ENCODE measurements around the gene CFAP221.

CFAP221 gene

DNA sequence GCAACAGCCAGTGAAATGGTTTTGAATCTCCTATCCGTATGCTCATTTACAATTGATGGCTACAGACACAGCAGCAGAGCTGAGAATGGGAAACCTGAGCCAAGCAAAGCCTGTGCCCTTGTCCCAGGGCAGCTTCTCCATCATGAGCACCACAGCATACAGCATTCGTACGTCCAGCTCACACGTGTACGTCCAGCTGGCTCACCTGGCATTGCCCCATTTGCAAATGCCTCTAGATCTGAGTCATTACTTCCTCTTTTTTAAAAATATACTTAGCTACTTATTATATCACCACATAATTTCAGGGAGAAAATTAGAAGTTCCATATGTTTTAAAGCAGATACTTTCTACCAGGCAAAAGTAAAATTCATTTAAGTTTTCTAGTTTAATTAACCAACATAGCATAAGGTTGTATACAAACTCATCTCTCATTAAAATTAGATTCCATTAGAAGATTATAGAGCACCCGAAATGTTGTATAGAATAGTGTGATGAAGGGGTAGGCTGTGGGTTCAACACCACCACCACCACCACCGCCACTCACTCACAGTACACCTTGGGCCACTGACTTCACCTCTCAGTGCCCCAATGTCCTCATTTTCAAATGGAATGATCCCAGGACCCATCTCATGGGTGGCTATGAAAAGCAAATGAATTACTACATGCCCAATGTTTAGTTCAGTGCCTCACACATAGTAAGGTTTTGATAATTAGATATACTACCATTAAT lies 103.4 kb downstream of the CFAP221 start:
- no peak for DNase-seq

DNA sequence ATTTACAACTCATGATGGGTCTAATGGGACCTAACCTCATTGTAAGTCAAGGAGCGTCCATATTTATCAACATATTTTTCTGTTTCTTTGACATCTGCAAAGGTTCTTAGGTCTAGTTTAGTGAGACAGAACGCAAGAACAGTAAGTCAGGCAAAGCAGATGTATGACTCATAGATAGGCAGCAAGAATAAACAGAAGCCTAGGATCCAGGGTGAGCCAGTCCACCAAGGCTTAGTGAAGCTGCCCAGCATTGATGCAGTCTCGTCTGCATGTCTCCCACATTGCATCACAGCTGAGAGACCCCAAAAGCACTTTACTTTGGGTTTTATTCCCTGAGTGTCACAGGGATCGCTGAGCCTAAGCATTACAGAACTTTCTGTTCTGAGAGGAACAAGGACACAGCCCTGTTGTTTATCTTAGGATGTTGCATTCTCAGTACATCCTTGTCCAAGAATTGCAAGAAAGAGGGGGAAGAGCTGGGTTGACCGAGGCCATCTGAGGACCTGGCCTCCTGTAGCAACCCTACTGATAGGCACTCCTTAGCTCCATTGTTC lies 105.2 kb downstream of the CFAP221 start:
- no peak for DNase-seq

DNA sequence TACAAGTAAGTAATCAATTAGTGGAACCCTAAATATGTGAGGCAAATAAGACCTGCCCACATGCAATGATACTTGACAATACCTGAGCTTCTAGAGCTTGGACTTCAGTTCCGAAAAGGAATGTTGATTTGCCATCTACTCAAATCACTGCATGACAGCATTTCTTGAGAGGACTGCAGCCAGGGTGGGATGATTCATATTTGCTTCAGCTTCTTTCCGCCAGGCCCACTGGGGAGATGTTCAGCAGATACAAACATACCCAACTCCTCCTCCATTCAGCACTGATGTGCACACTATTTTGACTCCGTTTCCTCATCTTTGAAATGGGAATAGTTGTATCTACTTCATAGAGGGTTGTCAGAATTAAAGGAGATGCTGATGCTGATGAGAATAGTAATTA lies 106.0 kb downstream of the CFAP221 start:
- DNase-seq: no peak

DNA sequence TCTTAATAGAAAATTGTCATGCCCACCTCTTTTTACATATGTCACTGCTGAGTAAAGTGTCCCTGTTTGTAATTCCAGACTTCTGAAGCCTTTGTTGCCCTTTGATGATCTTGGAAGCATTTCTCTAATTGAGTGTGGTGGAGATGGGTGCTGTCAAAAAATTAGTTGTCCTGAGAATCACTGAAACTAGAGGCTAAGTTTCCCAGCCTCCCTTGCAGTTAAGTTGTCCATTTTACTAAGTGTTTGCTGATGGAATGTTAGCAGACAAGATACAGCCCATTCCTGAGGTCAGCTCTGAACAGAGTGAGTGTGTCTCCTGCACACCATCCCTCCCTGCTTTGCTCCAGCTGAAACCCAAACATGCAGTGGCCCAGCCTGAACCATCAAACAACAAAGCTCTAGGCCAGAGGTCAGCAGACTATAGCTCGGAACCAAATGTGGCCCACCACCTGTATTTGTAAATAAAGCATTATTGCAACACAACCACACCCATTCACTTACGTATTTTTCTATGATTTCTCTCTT lies 106.7 kb downstream of the CFAP221 start:
- DNase-seq: no peak

DNA sequence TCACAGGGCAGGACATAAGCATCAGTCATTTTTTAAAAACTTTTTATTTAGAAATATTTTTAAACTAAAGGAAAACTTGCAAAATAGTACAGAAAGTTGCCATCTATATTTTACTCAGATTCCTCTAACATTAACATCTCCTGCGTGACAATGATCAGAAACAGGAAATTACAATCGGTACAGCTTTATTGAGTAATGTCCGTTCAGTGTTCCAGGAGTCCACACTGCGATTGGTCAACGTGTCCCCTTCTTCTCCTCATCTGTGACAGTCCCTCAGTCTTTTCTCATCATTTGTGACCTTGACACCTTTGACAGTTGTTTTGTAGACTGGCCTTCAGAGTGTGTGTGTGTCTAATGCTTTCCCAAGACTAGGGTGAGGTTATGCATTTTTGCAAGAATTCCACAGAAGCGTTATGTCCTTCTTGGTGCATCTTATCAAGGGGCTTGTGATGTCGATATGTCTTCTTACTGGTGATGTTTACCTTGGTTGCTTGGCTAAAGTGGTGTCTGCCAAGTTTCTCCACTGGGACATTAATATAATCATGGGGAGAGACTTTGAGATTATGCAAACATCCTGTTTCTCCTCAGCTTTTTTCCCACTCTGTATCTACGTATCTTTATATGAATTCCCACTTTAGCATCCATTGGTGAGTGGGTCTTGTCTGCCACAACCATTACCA lies 113.4 kb downstream of the CFAP221 start:
- DNase-seq: no peak

DNA sequence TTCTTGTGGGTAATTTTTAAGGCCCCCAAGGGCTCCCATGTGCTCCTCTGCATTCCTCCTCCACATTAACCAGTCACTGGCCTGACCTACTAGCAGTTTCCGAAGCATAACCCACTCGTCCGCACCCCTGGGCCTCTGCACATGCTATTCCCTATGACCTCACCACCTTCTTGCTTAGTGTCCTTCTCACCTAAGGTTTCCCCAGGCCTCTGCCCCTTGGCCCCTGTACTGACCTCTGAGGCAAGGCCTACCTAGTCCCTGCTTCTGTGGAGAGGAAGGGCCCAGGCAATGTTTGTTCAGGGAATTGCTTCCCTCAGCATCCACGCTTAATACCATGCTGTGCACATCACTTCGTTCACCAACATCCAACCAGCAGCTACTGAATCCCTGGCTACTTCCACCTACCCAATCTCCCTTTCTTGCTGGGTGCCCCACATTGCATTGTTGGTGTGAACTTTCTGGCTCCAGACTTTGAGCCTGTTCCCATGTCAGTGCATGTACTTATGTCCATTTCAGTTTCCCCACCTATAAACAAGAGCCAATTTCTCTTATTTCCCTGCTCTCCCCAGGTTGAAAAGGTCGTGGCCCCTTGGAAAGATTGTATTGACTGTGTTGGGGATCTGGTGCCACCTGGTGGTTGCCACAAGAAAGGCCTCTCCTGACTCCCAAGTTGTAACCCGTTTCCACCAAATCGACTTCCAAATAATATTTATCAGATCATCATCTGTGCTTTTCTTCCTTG lies 115.5 kb downstream of the CFAP221 start:
- DNase-seq: no peak

DNA sequence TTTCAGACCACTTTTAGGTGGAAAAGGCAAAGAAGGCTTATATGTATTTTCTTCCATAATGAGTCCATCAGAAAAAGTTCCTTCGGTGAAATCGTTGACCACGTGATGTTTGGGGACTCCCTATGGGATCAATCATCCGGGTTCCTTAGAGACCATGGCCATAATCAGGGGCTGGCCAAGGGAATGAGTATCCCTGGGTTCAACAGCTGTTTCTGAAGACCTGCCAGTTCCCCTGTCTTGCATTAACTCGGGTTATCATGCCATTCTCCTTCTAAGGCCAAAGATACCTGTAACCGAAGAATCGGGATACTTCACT lies 116.1 kb downstream of the CFAP221 start:
- no peak for DNase-seq

DNA sequence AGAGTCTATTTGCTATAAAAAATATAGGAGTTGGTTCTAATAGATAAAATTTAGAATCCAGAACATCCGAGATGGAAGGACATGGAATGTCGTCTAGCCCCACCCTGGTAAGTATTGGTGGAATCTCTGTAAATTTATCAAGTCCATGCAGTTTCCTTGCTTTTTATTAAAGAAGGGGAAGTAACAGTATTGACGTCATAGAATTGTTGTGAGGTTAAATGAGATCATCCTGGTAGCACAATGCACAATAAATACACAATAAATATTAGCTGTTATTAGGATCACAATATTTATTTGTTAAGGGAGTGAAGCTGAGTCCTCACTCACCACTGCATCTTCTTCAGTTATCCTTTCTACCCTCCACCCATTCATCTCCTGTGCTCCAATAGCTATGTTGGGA lies 118.0 kb downstream of the CFAP221 start:
- DNase-seq: no peak

DNA sequence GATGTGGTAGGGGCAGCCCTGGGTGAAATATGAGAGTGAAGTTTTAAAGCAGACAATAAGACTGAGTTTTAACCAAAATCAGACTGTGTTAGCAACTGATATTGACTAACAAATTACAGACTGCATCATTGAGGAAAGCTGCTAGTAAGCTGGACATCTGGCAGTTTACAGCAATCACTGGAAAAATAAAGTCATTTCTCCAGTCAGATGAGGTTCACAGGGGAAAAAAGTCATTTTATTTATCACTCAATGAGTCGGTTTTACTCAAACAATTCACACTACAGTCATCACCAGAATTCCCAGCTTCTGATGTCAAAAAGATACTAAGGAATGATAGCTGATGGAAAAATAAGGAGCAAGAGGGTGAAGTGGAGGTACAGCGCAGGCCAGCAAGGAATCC lies 124.3 kb downstream of the CFAP221 start:
- DNase-seq: no peak

DNA sequence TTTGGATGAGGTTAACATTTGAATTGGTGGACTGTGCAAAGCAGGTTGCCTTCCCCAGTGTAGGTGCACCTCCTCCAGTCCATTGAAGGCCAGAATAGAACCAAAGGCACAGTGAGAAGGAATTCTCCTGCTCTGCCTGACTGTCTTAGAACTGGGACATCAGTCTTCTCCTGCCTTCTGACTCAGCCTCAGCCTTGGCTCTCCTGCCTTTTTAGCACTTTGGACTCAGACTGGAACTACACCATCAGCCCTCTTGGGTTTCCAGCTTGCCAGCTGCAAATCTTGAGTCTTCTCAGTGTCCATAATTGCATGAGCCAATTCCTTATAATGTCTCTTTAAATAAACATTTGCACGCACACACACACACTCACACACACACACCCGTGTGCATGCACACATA lies 126.8 kb downstream of the CFAP221 start:
- no peak for DNase-seq

DNA sequence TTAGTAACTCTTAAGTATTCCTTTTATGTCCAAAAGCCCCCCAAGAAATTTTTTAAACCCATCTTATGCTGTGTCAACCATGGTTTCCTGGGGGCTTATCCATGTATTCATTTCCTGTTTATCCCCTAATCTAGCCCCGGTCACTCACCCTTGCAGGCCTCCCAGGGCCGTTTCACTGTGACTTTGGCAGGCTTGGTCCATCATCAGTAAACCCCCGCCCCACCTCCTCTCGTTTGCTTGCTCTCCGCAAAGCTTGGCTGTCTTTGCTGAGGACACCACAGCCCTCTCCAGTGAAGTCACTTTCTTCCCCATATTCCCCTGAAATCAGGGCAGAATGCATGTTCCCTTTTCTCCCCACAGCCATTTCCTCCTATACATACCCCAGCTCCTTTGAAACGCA lies 127.5 kb downstream of the CFAP221 start:
- no peak for DNase-seq

DNA sequence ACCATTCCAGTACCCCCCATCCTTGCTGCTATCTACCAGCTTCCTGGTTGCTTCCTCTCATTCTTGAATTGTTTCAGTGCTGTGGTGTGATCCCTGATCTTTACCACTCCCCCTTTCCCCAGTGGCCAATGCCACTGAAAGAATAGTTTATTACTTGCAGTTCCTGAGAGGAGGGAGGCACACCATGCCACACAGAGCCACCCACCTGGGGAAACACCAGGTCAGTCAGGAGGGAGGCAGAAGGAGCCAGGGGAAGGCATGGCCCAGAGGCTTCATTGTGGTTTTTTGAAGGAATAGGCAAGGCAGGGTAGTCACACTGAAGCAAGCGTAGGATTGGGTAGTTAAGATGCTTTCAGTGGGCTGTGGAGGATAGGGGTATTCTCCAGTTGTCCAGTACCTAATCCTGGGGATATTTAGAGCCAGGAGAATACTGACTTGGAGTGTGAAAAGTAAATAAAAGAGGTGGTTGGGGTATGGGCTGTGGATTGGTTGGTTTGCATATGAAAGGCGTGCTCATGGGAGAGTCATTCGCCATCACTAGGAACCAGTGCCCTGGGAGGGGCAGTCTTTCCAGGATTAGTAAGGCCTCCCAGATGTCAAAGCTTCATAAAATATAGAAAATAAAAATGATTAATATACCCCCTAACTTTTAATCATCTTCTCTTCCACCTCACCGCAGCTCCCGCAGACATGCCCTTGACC lies 128.1 kb downstream of the CFAP221 start:
- DNase-seq: no peak

DNA sequence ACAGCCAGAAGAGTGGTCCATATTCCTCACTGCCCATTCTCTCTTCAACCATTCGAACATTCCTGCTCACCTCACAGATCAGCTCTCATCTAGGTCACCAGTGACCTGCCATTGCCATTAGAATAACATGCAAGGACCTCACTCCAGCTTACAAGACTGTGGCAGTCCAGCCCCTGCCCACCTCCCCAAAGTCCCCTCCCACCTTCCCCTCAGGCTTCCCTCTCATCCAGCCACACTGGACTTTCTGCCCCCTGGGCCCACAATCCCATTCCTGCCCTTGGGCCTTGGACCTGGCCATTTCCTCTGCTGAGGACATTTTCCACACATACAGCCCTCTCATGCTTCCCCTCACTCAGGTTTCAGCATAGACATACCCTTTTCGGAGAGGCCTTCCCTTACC lies 129.5 kb downstream of the CFAP221 start:
- no peak for DNase-seq

DNA sequence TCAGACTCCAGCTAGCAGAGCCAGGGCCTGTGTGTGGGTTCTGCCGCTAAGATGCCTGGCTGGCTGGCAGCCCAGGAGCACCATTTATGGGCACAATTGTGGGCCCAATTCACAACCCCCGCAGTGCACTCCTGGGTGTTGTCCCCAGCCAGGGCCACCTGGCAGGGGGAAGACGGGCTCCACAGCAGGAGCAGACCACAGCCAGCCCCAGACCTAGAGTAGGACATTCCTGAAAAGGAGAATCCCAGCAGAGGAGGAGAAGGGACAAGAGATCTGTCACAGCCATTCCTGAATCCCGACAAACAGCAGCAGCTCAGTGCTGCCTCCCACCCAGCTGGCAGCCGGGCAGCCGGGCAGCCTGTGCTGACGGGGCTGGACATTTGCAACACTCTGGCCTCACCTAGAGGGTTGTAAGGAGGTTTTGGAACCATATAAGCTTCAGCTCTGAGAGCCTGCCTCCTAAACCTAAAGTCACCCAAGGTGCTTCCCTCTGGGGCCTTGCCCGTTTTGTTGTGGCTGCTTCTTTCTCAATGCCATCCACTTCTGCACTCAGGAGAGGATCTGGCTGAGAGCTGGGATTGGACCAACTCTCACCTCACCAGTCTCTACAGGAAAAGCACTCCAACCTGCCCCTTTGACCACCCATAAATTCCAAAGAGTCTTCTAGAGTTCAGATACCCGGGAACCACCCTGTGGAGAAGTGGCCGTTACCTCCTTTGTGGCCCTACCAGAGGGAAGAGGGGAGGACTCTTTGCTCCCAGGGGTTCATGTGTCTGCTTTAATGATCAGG lies 130.7 kb downstream of the CFAP221 start:
- no peak for DNase-seq

DNA sequence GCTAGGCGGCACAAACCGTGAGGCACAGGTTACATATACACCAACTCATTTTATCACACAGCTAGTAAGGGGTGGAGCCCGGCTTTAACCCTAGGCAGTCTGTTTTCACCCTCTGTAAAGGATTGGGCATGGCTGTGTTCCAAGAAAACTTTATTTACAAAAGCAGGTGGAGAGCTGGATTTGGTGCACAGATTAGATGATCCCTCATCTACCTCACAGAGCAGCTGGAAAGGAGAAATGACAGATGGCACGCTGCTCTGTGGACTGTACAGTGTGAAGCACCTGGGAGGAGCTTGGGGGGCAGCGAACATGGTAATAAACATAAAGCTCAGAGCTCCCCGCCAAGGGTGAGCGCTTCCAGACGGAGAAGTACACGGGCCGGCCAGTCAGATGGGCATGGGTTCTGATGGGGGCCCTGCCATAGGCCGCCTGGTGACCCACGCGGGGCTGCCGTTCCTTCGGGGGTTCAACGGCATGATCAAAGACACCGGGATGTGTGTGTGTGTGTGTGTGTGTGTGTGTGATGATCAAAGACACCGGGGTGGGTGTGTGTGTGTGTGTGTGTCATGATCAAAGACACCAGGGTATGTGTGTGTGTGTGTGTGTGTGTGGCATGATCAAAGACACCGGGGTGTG lies 133.9 kb downstream of the CFAP221 start:
- peak; percentile 98 for DNase-seq

DNA sequence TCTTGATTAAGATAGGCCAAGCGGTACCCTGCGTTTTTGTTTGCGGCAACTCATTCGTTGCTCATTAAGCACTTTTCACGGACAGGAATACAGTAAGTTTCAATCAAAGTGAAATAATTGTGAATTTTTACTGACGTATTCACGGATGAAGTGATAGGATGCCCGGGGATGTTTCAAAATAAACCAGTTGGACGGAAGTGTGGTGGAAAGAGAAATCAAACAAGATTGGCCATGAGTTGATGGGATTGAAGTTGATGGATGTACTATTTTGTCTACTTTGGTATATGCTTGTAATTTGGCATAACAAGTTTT lies 135.2 kb downstream of the CFAP221 start:
- no peak for DNase-seq

DNA sequence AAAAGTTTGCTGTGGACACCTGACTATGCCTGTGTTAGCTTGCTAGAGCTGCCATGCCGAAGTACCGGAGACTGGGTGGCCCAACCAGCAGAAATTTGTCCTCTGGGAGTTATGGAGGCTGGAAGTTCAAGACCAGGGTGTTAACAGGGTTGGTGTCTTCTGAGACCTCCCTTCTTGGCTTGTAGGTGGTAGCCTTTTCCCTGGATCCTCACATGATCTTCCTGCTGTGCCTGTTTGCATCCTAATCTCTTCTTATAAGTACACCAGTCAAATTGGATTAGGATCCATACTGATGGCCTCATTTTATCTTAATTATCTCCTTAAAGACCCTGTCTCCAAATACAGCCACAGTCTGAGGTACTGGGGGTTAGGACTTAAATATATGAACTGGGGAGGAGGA lies 135.6 kb downstream of the CFAP221 start:
- DNase-seq: peak; percentile 63

DNA sequence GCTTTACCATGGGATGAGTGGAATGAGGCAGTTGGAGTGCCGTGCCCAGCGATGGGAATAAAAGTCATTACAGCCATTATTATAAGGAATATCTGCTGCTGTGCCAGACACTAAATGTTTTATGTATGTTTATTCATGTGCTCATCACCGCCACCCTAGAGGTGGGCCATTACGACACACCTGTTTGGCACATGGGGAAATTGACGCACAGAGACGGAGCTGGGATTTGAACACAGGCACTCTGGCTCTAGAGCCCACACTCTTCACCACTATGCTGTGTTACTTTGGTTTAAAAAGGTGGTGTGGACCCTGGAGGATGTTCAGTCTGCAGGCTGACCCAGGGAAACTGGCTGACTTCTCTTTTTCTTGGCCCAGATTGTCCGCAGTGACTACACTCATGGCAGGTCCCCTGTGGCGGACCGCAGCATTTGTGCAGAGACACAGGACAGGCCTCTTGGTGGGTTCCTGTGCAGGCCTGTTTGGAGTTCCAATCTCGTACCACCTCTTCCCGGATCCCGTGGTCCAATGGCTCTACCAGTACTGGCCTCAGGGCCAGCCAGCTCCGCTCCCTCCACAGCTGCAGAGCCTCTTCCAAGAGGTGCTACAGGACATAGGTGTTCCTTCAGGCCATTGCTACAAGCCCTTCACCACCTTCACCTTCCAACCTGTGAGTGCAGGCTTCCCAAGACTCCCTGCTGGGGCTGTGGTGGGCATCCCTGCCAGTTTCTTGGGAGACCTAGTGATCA lies 136.4 kb downstream of the CFAP221 start:
- DNase-seq: no peak

DNA sequence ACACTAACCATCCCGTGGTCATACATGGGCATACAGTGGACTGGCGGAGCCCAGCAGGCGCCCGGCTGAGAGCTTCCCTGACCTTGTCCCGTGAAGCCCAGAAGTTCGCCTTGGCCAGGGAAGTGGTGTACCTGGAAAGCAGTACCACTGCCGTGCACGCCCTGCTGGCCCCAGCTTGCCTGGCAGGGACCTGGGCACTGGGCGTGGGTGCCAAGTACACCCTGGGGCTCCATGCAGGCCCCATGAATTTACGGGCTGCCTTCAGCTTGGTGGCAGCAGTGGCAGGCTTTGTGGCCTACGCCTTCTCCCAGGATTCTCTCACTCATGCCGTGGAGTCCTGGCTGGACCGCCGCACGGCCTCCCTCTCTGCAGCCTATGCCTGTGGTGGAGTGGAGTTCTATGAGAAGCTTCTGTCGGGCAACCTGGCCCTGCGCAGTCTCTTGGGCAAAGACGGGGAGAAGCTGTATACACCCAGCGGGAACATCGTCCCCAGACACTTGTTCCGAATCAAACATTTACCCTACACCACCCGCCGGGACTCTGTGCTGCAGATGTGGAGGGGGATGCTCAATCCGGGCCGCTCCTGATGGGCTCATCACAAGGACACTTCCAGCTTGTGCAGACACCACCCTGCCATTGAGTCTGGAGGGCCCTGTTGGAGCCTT lies 137.1 kb downstream of the CFAP221 start:
- no peak for DNase-seq

DNA sequence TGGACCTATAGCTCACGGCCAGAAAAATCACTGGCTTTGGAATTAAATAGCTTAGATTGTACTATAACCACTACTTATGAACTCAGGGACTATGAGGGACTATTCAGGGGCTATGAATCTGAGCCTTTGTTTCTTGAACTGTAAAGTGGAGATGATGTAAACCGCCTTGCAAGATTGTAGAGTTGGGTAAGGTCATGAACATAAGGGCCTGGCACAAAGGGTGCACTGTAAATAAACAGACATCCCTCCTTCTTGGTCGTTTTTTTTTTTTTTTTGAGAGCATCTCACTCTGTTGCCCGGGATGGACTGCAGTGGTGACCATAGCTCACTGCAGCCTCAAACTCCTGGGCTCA lies 137.6 kb downstream of the CFAP221 start:
- no peak for DNase-seq

DNA sequence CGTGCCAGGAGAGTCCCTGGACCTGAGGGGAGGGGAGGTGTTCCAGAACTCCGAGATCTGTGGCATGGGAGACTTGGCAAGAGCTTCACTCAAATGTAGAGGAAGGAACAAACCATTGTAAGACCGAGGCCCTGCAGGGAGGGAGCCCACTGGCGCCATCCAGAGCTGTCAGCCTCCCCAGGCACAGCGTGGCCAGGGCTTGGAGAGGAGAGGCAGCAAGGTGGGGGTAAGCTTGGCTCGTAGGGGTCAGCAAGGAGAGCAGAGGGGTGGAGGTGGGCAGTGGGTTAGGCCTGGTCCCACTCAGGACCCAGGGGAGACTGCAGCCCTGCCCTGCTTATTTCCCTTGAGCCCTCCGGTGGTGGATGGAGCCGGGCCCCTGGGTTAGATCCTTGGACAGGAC lies 138.3 kb downstream of the CFAP221 start:
- no peak for DNase-seq
